Measurements from ENCODE around the gene SAMD11.
A peak's percentile ranks its signal among the peaks of the same experiment; 100 is the strongest.

The SAMD11 gene

GRCh38 chr1:914131-914890, 9.4 kb upstream of the SAMD11 start:
- Histone ChIP-seq H3K27ac (ENCODE audit: low read depth, low read length) (no peak overlapping the region), H3K4me1 (ENCODE audit: insufficient read depth, low read length) (no peaks in the 10 kb centered on the region), H3K27me3 (ENCODE audit: insufficient read depth, low read length) (peaks cover 88% of the 10 kb centered on the region), H3K9ac (ENCODE audit: low read depth, low read length) (no peak overlapping the region), H3K4me3 (ENCODE audit: low read length) (no peak overlapping the region), H3K36me3 (ENCODE audit: insufficient read depth, low read length) (no peaks in the 10 kb centered on the region), H3K9me3 (ENCODE audit: insufficient read depth, low read depth, low read length) (no peaks in the 10 kb centered on the region)
- WGBS, result 86% methylated on average over 21 of the region's 21 CpGs

GRCh38 chr1:914891-915280, 8.8 kb upstream of the SAMD11 start:
- H3K27me3 ChIP-seq (ENCODE audit: insufficient read depth, low read length), result peaks cover 94% of the 10 kb centered on the region
- 90% methylated on average over 6 of the region's 6 CpGs for WGBS
- H3K27ac ChIP-seq (ENCODE audit: low read depth, low read length), result no peak overlapping the region
- H3K9me3 ChIP-seq (ENCODE audit: insufficient read depth, low read depth, low read length), result no peaks in the 10 kb centered on the region
- no peak overlapping the region for H3K9ac ChIP-seq (ENCODE audit: low read depth, low read length)
- H3K4me3 ChIP-seq (ENCODE audit: low read length), result no peak overlapping the region
- no peaks in the 10 kb centered on the region for H3K4me1 ChIP-seq (ENCODE audit: insufficient read depth, low read length)
- H3K36me3 ChIP-seq (ENCODE audit: insufficient read depth, low read length), result no peaks in the 10 kb centered on the region

- H3K9me3 ChIP-seq (ENCODE audit: insufficient read depth, low read depth, low read length), result no peaks in the 10 kb centered on the region
- peaks cover 3% of the 10 kb centered on the region; the same call in 1 of the 2 replicates for H3K4me1 ChIP-seq (ENCODE audit: insufficient read depth, low read length)
- H3K27ac ChIP-seq (ENCODE audit: low read depth, low read length), result no peak overlapping the region
- H3K4me3 ChIP-seq (ENCODE audit: low read length), result no peak overlapping the region
- H3K27me3 ChIP-seq (ENCODE audit: insufficient read depth, low read length), result peaks cover 95% of the 10 kb centered on the region
- 84% methylated on average over 28 of the region's 28 CpGs for WGBS
- H3K36me3 ChIP-seq (ENCODE audit: insufficient read depth, low read length), result no peaks in the 10 kb centered on the region
- no peak overlapping the region for H3K9ac ChIP-seq (ENCODE audit: low read depth, low read length)
Measured at GRCh38 chr1:915295-916172, 8.2 kb upstream of the SAMD11 start.

- peaks cover 9% of the 10 kb centered on the region for H3K4me1 ChIP-seq (ENCODE audit: insufficient read depth, low read length)
- no peak overlapping the region for H3K27ac ChIP-seq (ENCODE audit: low read depth, low read length)
- H3K4me3 ChIP-seq (ENCODE audit: low read length), result no peak overlapping the region
- WGBS, result 81% methylated on average over 31 of the region's 31 CpGs
- no peaks in the 10 kb centered on the region for H3K9me3 ChIP-seq (ENCODE audit: insufficient read depth, low read depth, low read length)
- peaks cover 95% of the 10 kb centered on the region for H3K27me3 ChIP-seq (ENCODE audit: insufficient read depth, low read length)
- no peaks in the 10 kb centered on the region for H3K36me3 ChIP-seq (ENCODE audit: insufficient read depth, low read length)
- H3K9ac ChIP-seq (ENCODE audit: low read depth, low read length), result no peak overlapping the region
Measured at GRCh38 chr1:916173-917075, 7.3 kb upstream of the SAMD11 start.

GRCh38 chr1:917076-917459, 6.7 kb upstream of the SAMD11 start:
- Histone ChIP-seq H3K4me3 (ENCODE audit: low read length) (no peak overlapping the region), H3K9ac (ENCODE audit: low read depth, low read length) (0 out of 2 replicates have a peak overlapping the region, but pooled peaks have one; percentile 8), H3K36me3 (ENCODE audit: insufficient read depth, low read length) (no peaks in the 10 kb centered on the region), H3K27me3 (ENCODE audit: insufficient read depth, low read length) (peaks cover 96% of the 10 kb centered on the region), H3K9me3 (ENCODE audit: insufficient read depth, low read depth, low read length) (no peaks in the 10 kb centered on the region), H3K27ac (ENCODE audit: low read depth, low read length) (no peak overlapping the region), H3K4me1 (ENCODE audit: insufficient read depth, low read length) (peaks cover 9% of the 10 kb centered on the region)
- 71% methylated on average over 7 of the region's 7 CpGs for WGBS

GRCh38 chr1:917466-918091, 6.1 kb upstream of the SAMD11 start:
- no peaks in the 10 kb centered on the region for H3K9me3 ChIP-seq (ENCODE audit: insufficient read depth, low read depth, low read length)
- H3K27ac ChIP-seq (ENCODE audit: low read depth, low read length), result no peak overlapping the region
- H3K4me3 ChIP-seq (ENCODE audit: low read length), result no peak overlapping the region
- H3K36me3 ChIP-seq (ENCODE audit: insufficient read depth, low read length), result no peaks in the 10 kb centered on the region
- 0 out of 2 replicates have a peak overlapping the region, but pooled peaks have one; percentile 8 for H3K9ac ChIP-seq (ENCODE audit: low read depth, low read length)
- H3K4me1 ChIP-seq (ENCODE audit: insufficient read depth, low read length), result peaks cover 9% of the 10 kb centered on the region
- WGBS, result 83% methylated on average over 22 of the region's 22 CpGs
- H3K27me3 ChIP-seq (ENCODE audit: insufficient read depth, low read length), result peaks cover 96% of the 10 kb centered on the region

GRCh38 chr1:918353-918752, 5.4 kb upstream of the SAMD11 start:
- 90% methylated on average over 15 of the region's 15 CpGs for WGBS
- H3K36me3 ChIP-seq (ENCODE audit: insufficient read depth, low read length), result no peaks in the 10 kb centered on the region
- no peak overlapping the region for H3K27ac ChIP-seq (ENCODE audit: low read depth, low read length)
- no peaks in the 10 kb centered on the region for H3K9me3 ChIP-seq (ENCODE audit: insufficient read depth, low read depth, low read length)
- no peak overlapping the region for H3K4me3 ChIP-seq (ENCODE audit: low read length)
- peaks cover 9% of the 10 kb centered on the region for H3K4me1 ChIP-seq (ENCODE audit: insufficient read depth, low read length)
- peaks cover 97% of the 10 kb centered on the region for H3K27me3 ChIP-seq (ENCODE audit: insufficient read depth, low read length)
- no peak overlapping the region for H3K9ac ChIP-seq (ENCODE audit: low read depth, low read length)

GRCh38 chr1:918843-919242, 4.9 kb upstream of the SAMD11 start:
- no peak overlapping the region for H3K9ac ChIP-seq (ENCODE audit: low read depth, low read length)
- no peak overlapping the region for H3K27ac ChIP-seq (ENCODE audit: low read depth, low read length)
- no peaks in the 10 kb centered on the region for H3K9me3 ChIP-seq (ENCODE audit: insufficient read depth, low read depth, low read length)
- no peaks in the 10 kb centered on the region for H3K36me3 ChIP-seq (ENCODE audit: insufficient read depth, low read length)
- no peak overlapping the region for H3K4me3 ChIP-seq (ENCODE audit: low read length)
- peaks cover 9% of the 10 kb centered on the region for H3K4me1 ChIP-seq (ENCODE audit: insufficient read depth, low read length)
- H3K27me3 ChIP-seq (ENCODE audit: insufficient read depth, low read length), result peaks cover 97% of the 10 kb centered on the region
- 90% methylated on average over 6 of the region's 6 CpGs for WGBS

- H3K27ac ChIP-seq (ENCODE audit: low read depth, low read length), result no peak overlapping the region
- no peak overlapping the region for H3K9ac ChIP-seq (ENCODE audit: low read depth, low read length)
- WGBS, result 86% methylated on average over 29 of the region's 29 CpGs
- H3K27me3 ChIP-seq (ENCODE audit: insufficient read depth, low read length), result peaks cover 97% of the 10 kb centered on the region
- no peaks in the 10 kb centered on the region for H3K36me3 ChIP-seq (ENCODE audit: insufficient read depth, low read length)
- H3K4me1 ChIP-seq (ENCODE audit: insufficient read depth, low read length), result peaks cover 9% of the 10 kb centered on the region
- no peaks in the 10 kb centered on the region for H3K9me3 ChIP-seq (ENCODE audit: insufficient read depth, low read depth, low read length)
- H3K4me3 ChIP-seq (ENCODE audit: low read length), result no peak overlapping the region
Measured at GRCh38 chr1:919271-919872, 4.4 kb upstream of the SAMD11 start.

GRCh38 chr1:920010-920409, 3.7 kb upstream of the SAMD11 start:
- H3K4me1 ChIP-seq (ENCODE audit: insufficient read depth, low read length), result peaks cover 9% of the 10 kb centered on the region
- WGBS, result 85% methylated on average over 23 of the region's 23 CpGs
- no peak overlapping the region for H3K27ac ChIP-seq (ENCODE audit: low read depth, low read length)

More at GRCh38 chr1:920010-920409, 3.7 kb upstream of the SAMD11 start:
- H3K27me3 ChIP-seq (ENCODE audit: insufficient read depth, low read length), result peaks cover 100% of the 10 kb centered on the region
- no peaks in the 10 kb centered on the region for H3K36me3 ChIP-seq (ENCODE audit: insufficient read depth, low read length)
- H3K4me3 ChIP-seq (ENCODE audit: low read length), result no peak overlapping the region
- H3K9ac ChIP-seq (ENCODE audit: low read depth, low read length), result no peak overlapping the region
- H3K9me3 ChIP-seq (ENCODE audit: insufficient read depth, low read depth, low read length), result no peaks in the 10 kb centered on the region

All from HUES64 (cell line).